ENCODE measurements around the gene GLIS1. TPM values are rescaled to one million over a fixed set of nuclear protein-coding genes. Genes with fewer than 3 reads are reported as not detected.

GLIS1 gene
- total and polyA plus RNA-seq, 5 donors from 2014 or later: not detected

DNA sequence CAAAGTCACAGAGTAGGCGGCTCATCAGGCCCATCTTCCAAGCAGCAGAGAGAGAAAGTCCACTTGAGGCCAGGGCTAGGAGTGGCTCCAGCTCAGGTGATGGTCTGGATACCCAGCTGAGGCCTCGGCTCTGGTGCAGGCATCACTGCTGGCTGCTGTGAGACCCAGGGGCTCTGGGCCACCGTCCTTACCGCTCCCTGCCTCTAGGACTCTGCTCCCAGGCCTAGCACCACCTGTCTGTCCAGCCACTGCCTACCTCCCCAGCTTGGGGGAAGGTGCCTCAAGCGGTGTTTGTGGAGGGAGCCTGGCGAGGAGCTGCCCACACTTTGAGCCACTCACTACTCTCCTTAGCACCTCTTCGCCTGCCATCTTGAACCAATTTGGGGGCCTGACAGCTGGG, 221.9 kb downstream of the GLIS1 start:
- ATAC-seq (ENCODE audit: low read depth in 2 of 2): no peak

GRCh38 chr1:53516181-53516580, 222.8 kb downstream of the GLIS1 start:
- no peaks in the 10 kb centered on the region for H3K9me3 ChIP-seq (ENCODE audit: control insufficient read depth in 2 of 2, low read length in 2 of 2)
- ATAC-seq (ENCODE audit: low read depth in 2 of 2): no peak
- H3K36me3 ChIP-seq (ENCODE audit: control insufficient read depth, insufficient read depth, low read length): no peaks in the 10 kb centered on the region
- no peaks in the 10 kb centered on the region for H3K36me3 Mint-ChIP-seq
- H3K9me3 Mint-ChIP-seq: no peaks in the 10 kb centered on the region
- no peak for DNase-seq
- no peak overlapping the region for H3K27ac ChIP-seq (ENCODE audit: insufficient read depth, low read length, poor library complexity, severe bottlenecking)
- no peak overlapping the region for H3K4me3 ChIP-seq (ENCODE audit: low read depth, low read length)
- no peaks in the 10 kb centered on the region for H3K4me1 Mint-ChIP-seq
- H3K27me3 Mint-ChIP-seq: no peaks in the 10 kb centered on the region
- no peak overlapping the region for H3K4me3 Mint-ChIP-seq
- no peak overlapping the region for H3K27ac Mint-ChIP-seq
- no peaks in the 10 kb centered on the region for H3K4me1 ChIP-seq (ENCODE audit: control insufficient read depth, insufficient read depth, low read length, poor library complexity, severe bottlenecking)
- H3K27me3 ChIP-seq (ENCODE audit: control insufficient read depth, insufficient read depth, low read length): no peaks in the 10 kb centered on the region

More for the DNA sequence above, 221.9 kb downstream of the GLIS1 start:
- Histone ChIP-seq H3K36me3 (ENCODE audit: control insufficient read depth, insufficient read depth, low read length) (no peaks in the 10 kb centered on the region), H3K27me3 (ENCODE audit: control insufficient read depth, insufficient read depth, low read length) (no peaks in the 10 kb centered on the region), H3K4me1 (ENCODE audit: control insufficient read depth, insufficient read depth, low read length, poor library complexity, severe bottlenecking) (no peaks in the 10 kb centered on the region), H3K4me3 (ENCODE audit: low read depth, low read length) (no peak overlapping the region), H3K27ac (ENCODE audit: insufficient read depth, low read length, poor library complexity, severe bottlenecking) (no peak overlapping the region), H3K9me3 (ENCODE audit: control insufficient read depth in 2 of 2, low read length in 2 of 2) (no peaks in the 10 kb centered on the region)
- Mint-ChIP-seq H3K27ac (peak overlapping the region in 1 of 3 donors; percentile 56), H3K27me3 (no peaks in the 10 kb centered on the region), H3K4me1 (no peaks in the 10 kb centered on the region), H3K36me3 (no peaks in the 10 kb centered on the region), H3K9me3 (no peaks in the 10 kb centered on the region), H3K4me3 (no peak overlapping the region)
- DNase-seq: no peak

- no peak overlapping the region for H3K27ac ChIP-seq (ENCODE audit: insufficient read depth, low read length, poor library complexity, severe bottlenecking)
Measured at GRCh38 chr1:53514436-53514835, 224.5 kb downstream of the GLIS1 start.

DNA sequence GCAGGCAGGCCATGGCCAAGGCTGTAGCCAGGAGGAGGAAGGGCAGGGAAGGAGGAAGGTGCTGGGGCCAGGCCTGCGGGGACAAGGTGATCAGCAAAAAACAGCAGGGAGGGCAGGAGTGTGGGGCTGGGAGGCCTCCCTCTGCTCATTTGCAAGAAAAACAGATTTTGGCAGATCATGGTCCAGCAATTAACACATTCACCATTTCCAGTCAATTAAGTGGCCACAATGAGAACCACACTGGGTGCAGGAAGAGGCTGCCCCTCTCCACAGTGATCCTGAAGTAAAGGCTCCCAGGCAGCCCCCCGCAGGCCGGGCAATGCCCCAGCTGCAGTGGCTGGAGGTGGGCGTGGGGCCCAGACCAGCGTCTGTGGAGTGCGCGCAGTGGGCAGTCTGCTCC, 225.1 kb downstream of the GLIS1 start:
- no peaks in the 10 kb centered on the region for H3K36me3 Mint-ChIP-seq
- Histone ChIP-seq H3K36me3 (ENCODE audit: control insufficient read depth, insufficient read depth, low read length) (no peaks in the 10 kb centered on the region), H3K27ac (ENCODE audit: insufficient read depth, low read length, poor library complexity, severe bottlenecking) (no peak overlapping the region), H3K9me3 (ENCODE audit: control insufficient read depth in 2 of 2, low read length in 2 of 2) (no peaks in the 10 kb centered on the region), H3K27me3 (ENCODE audit: control insufficient read depth, insufficient read depth, low read length) (no peaks in the 10 kb centered on the region), H3K4me3 (ENCODE audit: low read depth, low read length) (no peak overlapping the region), H3K4me1 (ENCODE audit: control insufficient read depth, insufficient read depth, low read length, poor library complexity, severe bottlenecking) (no peaks in the 10 kb centered on the region)
- no peaks in the 10 kb centered on the region for H3K4me1 Mint-ChIP-seq
- no peaks in the 10 kb centered on the region for H3K27me3 Mint-ChIP-seq
- H3K4me3 Mint-ChIP-seq: no peak overlapping the region
- no peak for DNase-seq
- H3K27ac Mint-ChIP-seq: no peak overlapping the region
- ATAC-seq (ENCODE audit: low read depth in 2 of 2): no peak
- H3K9me3 Mint-ChIP-seq: no peaks in the 10 kb centered on the region

More at GRCh38 chr1:53514436-53514835, 224.5 kb downstream of the GLIS1 start:
- Mint-ChIP-seq H3K4me1 (no peaks in the 10 kb centered on the region), H3K9me3 (no peaks in the 10 kb centered on the region), H3K36me3 (no peaks in the 10 kb centered on the region), H3K4me3 (no peak overlapping the region), H3K27me3 (no peaks in the 10 kb centered on the region), H3K27ac (no peak overlapping the region)
- no peak overlapping the region for H3K4me3 ChIP-seq (ENCODE audit: low read depth, low read length)
- no peaks in the 10 kb centered on the region for H3K9me3 ChIP-seq (ENCODE audit: control insufficient read depth in 2 of 2, low read length in 2 of 2)
- H3K4me1 ChIP-seq (ENCODE audit: control insufficient read depth, insufficient read depth, low read length, poor library complexity, severe bottlenecking): no peaks in the 10 kb centered on the region
- ATAC-seq (ENCODE audit: low read depth in 2 of 2) (no peak), DNase-seq (no peak)
- no peaks in the 10 kb centered on the region for H3K36me3 ChIP-seq (ENCODE audit: control insufficient read depth, insufficient read depth, low read length)
- no peaks in the 10 kb centered on the region for H3K27me3 ChIP-seq (ENCODE audit: control insufficient read depth, insufficient read depth, low read length)

GRCh38 chr1:53512807-53513755, 225.9 kb downstream of the GLIS1 start:
- no peaks in the 10 kb centered on the region for H3K4me1 Mint-ChIP-seq
- no peaks in the 10 kb centered on the region for H3K9me3 ChIP-seq (ENCODE audit: control insufficient read depth in 2 of 2, low read length in 2 of 2)
- no peak overlapping the region for H3K4me3 Mint-ChIP-seq
- H3K27me3 ChIP-seq (ENCODE audit: control insufficient read depth, insufficient read depth, low read length): no peaks in the 10 kb centered on the region
- peak overlapping the region in 1 of 3 donors; percentile 56 for H3K27ac Mint-ChIP-seq
- ATAC-seq (ENCODE audit: low read depth in 2 of 2) (no peak), DNase-seq (no peak)
- H3K4me3 ChIP-seq (ENCODE audit: low read depth, low read length): no peak overlapping the region
- no peaks in the 10 kb centered on the region for H3K4me1 ChIP-seq (ENCODE audit: control insufficient read depth, insufficient read depth, low read length, poor library complexity, severe bottlenecking)
- no peaks in the 10 kb centered on the region for H3K9me3 Mint-ChIP-seq
- H3K36me3 ChIP-seq (ENCODE audit: control insufficient read depth, insufficient read depth, low read length): no peaks in the 10 kb centered on the region
- H3K36me3 Mint-ChIP-seq: no peaks in the 10 kb centered on the region
- H3K27me3 Mint-ChIP-seq: no peaks in the 10 kb centered on the region
- H3K27ac ChIP-seq (ENCODE audit: insufficient read depth, low read length, poor library complexity, severe bottlenecking): no peak overlapping the region

DNA sequence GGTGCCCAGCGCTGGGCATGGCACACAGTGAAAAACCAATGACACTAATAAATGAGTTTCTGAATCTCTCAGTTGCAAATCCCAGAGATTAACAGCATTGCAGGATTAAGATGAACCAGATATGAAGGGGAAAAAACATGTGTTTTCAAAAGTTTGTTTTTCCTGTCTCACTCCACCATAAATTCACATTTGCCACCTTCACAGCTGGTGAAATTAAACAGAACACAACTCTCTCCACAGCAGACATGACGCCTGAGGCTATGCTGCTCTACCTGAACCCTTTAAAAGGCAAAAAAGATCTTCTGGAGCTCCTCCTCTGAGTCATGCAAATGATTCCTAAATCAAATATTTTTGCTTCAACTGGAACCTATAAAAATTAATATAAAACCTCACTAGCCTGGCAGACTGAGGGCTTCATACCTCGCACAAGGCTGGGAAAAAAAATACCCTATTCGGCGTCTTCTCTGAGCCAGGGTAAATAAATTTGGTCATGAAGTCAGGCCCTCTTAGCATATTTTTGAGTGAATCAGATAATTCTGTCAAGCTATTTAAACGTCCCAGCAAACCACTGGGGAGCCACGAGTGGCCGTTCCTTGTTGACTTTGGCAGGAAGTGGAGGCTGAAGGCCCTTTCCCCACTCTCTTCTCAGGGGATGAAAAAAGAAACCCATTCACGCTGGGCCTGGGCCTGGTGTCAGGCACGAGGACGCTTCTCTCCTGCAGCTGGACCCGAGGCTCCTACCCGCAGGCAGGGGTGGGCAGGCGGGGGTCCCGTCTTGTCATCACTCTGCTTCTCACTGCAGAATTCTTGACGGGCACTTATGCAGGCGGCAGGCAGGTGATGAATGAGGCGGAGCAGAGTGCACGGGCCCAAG, 226.8 kb downstream of the GLIS1 start:
- no peaks in the 10 kb centered on the region for H3K4me1 Mint-ChIP-seq
- no peaks in the 10 kb centered on the region for H3K9me3 Mint-ChIP-seq
- no peak overlapping the region for H3K4me3 Mint-ChIP-seq

DNA sequence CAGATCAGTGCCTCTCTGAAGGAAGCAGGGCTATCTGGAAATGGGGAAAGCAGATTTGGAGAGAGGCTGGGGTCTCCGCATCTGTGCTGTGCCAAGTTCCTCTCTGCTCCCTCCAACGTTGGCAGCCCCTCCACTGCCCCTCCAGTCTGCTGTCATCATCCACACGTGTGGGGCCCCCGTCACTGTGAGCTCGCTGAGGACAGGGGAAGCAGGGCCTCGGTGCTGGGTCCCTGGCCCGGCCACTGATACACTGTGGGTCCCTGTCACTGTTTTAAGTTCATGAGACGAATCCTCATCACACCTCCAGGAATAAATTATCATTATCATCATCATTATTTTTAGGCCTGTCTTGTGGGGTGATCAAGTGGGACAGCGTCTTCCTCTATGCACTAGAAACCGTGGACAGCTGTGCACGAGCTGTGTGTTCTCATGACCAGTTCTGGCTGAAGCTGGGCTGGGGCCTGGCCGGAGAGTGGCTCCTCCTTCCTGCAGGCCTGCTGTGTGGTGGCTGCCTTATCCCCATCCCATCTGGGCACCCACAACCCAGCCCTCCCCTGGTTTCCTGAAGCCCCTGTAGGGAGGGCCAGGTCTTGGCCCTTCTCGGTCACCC, 227.5 kb downstream of the GLIS1 start:
- no peaks in the 10 kb centered on the region for H3K9me3 Mint-ChIP-seq
- H3K9me3 ChIP-seq (ENCODE audit: control insufficient read depth in 2 of 2, low read length in 2 of 2): no peaks in the 10 kb centered on the region
- no peaks in the 10 kb centered on the region for H3K27me3 ChIP-seq (ENCODE audit: control insufficient read depth, insufficient read depth, low read length)
- H3K27ac ChIP-seq (ENCODE audit: insufficient read depth, low read length, poor library complexity, severe bottlenecking): no peak overlapping the region
- DNase-seq (no peak), ATAC-seq (ENCODE audit: low read depth in 2 of 2) (no peak)
- H3K4me3 ChIP-seq (ENCODE audit: low read depth, low read length): no peak overlapping the region
- no peaks in the 10 kb centered on the region for H3K4me1 Mint-ChIP-seq
- no peaks in the 10 kb centered on the region for H3K4me1 ChIP-seq (ENCODE audit: control insufficient read depth, insufficient read depth, low read length, poor library complexity, severe bottlenecking)
- H3K4me3 Mint-ChIP-seq: no peak overlapping the region
- H3K27me3 Mint-ChIP-seq: no peaks in the 10 kb centered on the region
- H3K36me3 ChIP-seq (ENCODE audit: control insufficient read depth, insufficient read depth, low read length): no peaks in the 10 kb centered on the region
- no peak overlapping the region for H3K27ac Mint-ChIP-seq
- H3K36me3 Mint-ChIP-seq: no peaks in the 10 kb centered on the region

More for the DNA sequence above, 226.8 kb downstream of the GLIS1 start:
- Mint-ChIP-seq H3K36me3 (no peaks in the 10 kb centered on the region), H3K27ac (no peak overlapping the region), H3K27me3 (no peaks in the 10 kb centered on the region)
- Histone ChIP-seq H3K27me3 (ENCODE audit: control insufficient read depth, insufficient read depth, low read length) (no peaks in the 10 kb centered on the region), H3K36me3 (ENCODE audit: control insufficient read depth, insufficient read depth, low read length) (no peaks in the 10 kb centered on the region), H3K9me3 (ENCODE audit: control insufficient read depth in 2 of 2, low read length in 2 of 2) (no peaks in the 10 kb centered on the region), H3K4me1 (ENCODE audit: control insufficient read depth, insufficient read depth, low read length, poor library complexity, severe bottlenecking) (no peaks in the 10 kb centered on the region), H3K4me3 (ENCODE audit: low read depth, low read length) (no peak overlapping the region), H3K27ac (ENCODE audit: insufficient read depth, low read length, poor library complexity, severe bottlenecking) (no peak overlapping the region)
- DNase-seq (no peak), ATAC-seq (ENCODE audit: low read depth in 2 of 2) (no peak)
